ENCODE measurements around the gene GTPBP4. TPM values are rescaled to one million over a fixed set of nuclear protein-coding genes. Genes with fewer than 3 reads are reported as not detected.

The GTPBP4 gene
- total and polyA plus RNA-seq, 9 of the 15 experiments (the other 6 are each of a cell fraction or from before 2014, with no cell fraction given) = 79.0 to 155 (median 128) TPM

DNA sequence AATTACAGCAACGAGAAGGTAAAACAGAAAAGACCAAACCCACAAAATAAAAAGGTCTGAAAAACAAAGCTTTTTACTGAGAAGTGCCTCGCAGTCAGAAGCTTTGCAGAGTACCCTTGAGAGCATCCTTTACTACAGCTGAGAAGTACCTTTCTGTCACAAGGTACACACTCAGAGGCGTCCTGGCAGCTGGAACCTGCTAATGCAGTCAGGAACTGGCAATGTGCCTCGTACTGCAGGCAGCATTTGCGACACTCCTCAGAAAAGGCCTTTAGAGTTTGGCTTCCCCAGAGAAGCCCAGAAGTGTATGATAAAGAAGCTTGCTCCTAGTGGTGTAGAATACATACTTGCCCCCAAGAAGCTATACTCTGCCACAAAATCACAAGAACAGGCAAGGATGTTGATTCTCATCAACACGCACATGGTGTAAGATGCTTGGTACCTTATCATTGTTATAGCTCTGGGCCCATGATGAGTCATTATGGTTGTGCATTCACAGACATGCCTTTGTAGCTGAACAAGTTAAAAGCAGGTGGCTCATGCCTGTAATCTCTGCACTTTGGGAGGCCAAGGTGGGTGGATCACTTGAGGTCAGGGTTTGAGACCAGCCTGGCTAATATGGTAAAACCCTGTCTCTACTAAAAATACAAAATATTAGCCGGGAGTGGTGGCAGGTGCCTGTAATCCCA, 2.0 kb upstream of the GTPBP4 start (continued):
- TF ChIP-seq ZNF134 (CRISPR knock-in tag; conservative IDR thresholded peaks at IDR 0.05) = no peak
- TF ChIP-seq FIP1L1 (IDR thresholded peaks at IDR 0.05; ENCODE audit: low read depth, low read length, poor library complexity, severe bottlenecking) = no peak
- no peak for TF ChIP-seq POLR2H (tag; IDR thresholded peaks at IDR 0.05; ENCODE audit: low read depth)
- TF ChIP-seq, protein P1, sequence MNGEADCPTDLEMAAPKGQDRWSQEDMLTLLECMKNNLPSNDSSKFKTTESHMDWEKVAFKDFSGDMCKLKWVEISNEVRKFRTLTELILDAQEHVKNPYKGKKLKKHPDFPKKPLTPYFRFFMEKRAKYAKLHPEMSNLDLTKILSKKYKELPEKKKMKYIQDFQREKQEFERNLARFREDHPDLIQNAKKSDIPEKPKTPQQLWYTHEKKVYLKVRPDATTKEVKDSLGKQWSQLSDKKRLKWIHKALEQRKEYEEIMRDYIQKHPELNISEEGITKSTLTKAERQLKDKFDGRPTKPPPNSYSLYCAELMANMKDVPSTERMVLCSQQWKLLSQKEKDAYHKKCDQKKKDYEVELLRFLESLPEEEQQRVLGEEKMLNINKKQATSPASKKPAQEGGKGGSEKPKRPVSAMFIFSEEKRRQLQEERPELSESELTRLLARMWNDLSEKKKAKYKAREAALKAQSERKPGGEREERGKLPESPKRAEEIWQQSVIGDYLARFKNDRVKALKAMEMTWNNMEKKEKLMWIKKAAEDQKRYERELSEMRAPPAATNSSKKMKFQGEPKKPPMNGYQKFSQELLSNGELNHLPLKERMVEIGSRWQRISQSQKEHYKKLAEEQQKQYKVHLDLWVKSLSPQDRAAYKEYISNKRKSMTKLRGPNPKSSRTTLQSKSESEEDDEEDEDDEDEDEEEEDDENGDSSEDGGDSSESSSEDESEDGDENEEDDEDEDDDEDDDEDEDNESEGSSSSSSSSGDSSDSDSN (IDR thresholded peaks at IDR 0.05; ENCODE audit: borderline replicate concordance in 1 of 2, low read depth in 2 of 2, low read length in 2 of 2) = no peak
- TF ChIP-seq, protein P2, sequence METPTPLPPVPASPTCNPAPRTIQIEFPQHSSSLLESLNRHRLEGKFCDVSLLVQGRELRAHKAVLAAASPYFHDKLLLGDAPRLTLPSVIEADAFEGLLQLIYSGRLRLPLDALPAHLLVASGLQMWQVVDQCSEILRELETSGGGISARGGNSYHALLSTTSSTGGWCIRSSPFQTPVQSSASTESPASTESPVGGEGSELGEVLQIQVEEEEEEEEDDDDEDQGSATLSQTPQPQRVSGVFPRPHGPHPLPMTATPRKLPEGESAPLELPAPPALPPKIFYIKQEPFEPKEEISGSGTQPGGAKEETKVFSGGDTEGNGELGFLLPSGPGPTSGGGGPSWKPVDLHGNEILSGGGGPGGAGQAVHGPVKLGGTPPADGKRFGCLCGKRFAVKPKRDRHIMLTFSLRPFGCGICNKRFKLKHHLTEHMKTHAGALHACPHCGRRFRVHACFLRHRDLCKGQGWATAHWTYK (CRISPR knock-in tag; IDR thresholded peaks at IDR 0.05) = no peak
- TF ChIP-seq NBN (IDR thresholded peaks at IDR 0.05; ENCODE audit: low read depth) = no peak
- no peak for TF ChIP-seq ZFP36 (IDR thresholded peaks at IDR 0.05; ENCODE audit: low read depth, low read length, partially characterized antibody)
- peak; percentile 73 for TF ChIP-seq CBFA2T3 (IDR thresholded peaks at IDR 0.05)
- peak; percentile 4 for TF ChIP-seq FOS (IDR thresholded peaks at IDR 0.05; ENCODE audit: extremely low read depth, insufficient read length)
- TF ChIP-seq, protein P3, sequence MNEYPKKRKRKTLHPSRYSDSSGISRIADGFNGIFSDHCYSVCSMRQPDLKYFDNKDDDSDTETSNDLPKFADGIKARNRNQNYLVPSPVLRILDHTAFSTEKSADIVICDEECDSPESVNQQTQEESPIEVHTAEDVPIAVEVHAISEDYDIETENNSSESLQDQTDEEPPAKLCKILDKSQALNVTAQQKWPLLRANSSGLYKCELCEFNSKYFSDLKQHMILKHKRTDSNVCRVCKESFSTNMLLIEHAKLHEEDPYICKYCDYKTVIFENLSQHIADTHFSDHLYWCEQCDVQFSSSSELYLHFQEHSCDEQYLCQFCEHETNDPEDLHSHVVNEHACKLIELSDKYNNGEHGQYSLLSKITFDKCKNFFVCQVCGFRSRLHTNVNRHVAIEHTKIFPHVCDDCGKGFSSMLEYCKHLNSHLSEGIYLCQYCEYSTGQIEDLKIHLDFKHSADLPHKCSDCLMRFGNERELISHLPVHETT (CRISPR knock-in tag; conservative IDR thresholded peaks at IDR 0.05 in 1 of 2, IDR thresholded peaks at IDR 0.05 in 1 of 2) = 0 out of 4 replicates have a peak, but pooled peaks of 1 of the 2 experiments have one; percentile 9
- no peak for TF ChIP-seq CHD2 (IDR thresholded peaks at IDR 0.05; ENCODE audit: low read depth, low read length)
- TF ChIP-seq, protein P4, sequence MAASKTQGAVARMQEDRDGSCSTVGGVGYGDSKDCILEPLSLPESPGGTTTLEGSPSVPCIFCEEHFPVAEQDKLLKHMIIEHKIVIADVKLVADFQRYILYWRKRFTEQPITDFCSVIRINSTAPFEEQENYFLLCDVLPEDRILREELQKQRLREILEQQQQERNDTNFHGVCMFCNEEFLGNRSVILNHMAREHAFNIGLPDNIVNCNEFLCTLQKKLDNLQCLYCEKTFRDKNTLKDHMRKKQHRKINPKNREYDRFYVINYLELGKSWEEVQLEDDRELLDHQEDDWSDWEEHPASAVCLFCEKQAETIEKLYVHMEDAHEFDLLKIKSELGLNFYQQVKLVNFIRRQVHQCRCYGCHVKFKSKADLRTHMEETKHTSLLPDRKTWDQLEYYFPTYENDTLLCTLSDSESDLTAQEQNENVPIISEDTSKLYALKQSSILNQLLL (CRISPR knock-in tag; IDR thresholded peaks at IDR 0.05; ENCODE audit: borderline replicate concordance) = no peak
- TF ChIP-seq ETV5 (CRISPR knock-in tag; IDR thresholded peaks at IDR 0.05; ENCODE audit: low read depth) = no peak
- no peak for TF ChIP-seq STAT5B (CRISPR knock-in tag; IDR thresholded peaks at IDR 0.05)
- TF ChIP-seq ZNF316 (IDR thresholded peaks at IDR 0.05) = peak; percentile 14; the same call in 1 of the 2 replicates
- TF ChIP-seq FOXK1 (CRISPR knock-in tag; IDR thresholded peaks at IDR 0.05; ENCODE audit: borderline replicate concordance) = no peak
- TF ChIP-seq ESRRB (CRISPR knock-in tag; IDR thresholded peaks at IDR 0.05; ENCODE audit: borderline replicate concordance) = no peak
- no peak for TF ChIP-seq POLR2A (conservative IDR thresholded peaks at IDR 0.05)
- no peak for TF ChIP-seq POLR3A (IDR thresholded peaks at IDR 0.05; ENCODE audit: borderline replicate concordance, extremely low read depth, insufficient read depth, insufficient read length)
- TF ChIP-seq FOXP1 (CRISPR knock-in tag; IDR thresholded peaks at IDR 0.05) = no peak
- TF ChIP-seq, protein P5, sequence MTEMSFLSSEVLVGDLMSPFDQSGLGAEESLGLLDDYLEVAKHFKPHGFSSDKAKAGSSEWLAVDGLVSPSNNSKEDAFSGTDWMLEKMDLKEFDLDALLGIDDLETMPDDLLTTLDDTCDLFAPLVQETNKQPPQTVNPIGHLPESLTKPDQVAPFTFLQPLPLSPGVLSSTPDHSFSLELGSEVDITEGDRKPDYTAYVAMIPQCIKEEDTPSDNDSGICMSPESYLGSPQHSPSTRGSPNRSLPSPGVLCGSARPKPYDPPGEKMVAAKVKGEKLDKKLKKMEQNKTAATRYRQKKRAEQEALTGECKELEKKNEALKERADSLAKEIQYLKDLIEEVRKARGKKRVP (CRISPR knock-in tag; IDR thresholded peaks at IDR 0.05) = no peak

All from K562 (cell line).